ENCODE data around the gene PRR22. TPM values are rescaled to one million over a fixed set of nuclear protein-coding genes. Genes with fewer than 3 reads are reported as not detected.
A peak's percentile ranks its signal among the peaks of the same experiment; 100 is the strongest.

The PRR22 gene
- total RNA-seq, 4 donors from 2014 or later: 0.75 to 3.0 (median 0.81) TPM

- ATAC-seq (ENCODE audit: low FRiP score) (no peak), DNase-seq (ENCODE audit: low spot score) (no peak)
- TF ChIP-seq CTCF (IDR thresholded peaks at IDR 0.05): no peak
Measured at GRCh38 chr19:5805462-5806132, 21.1 kb upstream of the PRR22 start.

GRCh38 chr19:5804516-5805461 lies 20.2 kb upstream of the PRR22 start, which contains the start of gene NRTN:
TSS of gene NRTN (plus strand) at chr19:5805067. CDS start at chr19:5824166, 19,099 bp downstream.
- no peak for DNase-seq (ENCODE audit: low spot score)
- peak; percentile 9 for ATAC-seq (ENCODE audit: low FRiP score)
- TF ChIP-seq CTCF (IDR thresholded peaks at IDR 0.05): no peak

GRCh38 chr19:5803752-5804515 lies 19.4 kb upstream of the PRR22 start:
- DNase-seq (ENCODE audit: low spot score) (peak; percentile 70), ATAC-seq (ENCODE audit: low FRiP score) (peak; percentile 88)

GRCh38 chr19:5803441-5803751 lies 18.9 kb upstream of the PRR22 start:
- ATAC-seq (ENCODE audit: low FRiP score) (no peak), DNase-seq (ENCODE audit: low spot score) (no peak)
- no peak for TF ChIP-seq CTCF (IDR thresholded peaks at IDR 0.05)

More at GRCh38 chr19:5803752-5804515, 19.4 kb upstream of the PRR22 start:
- peak in 2 of 3 donors; percentile 42 to 67 for TF ChIP-seq CTCF (IDR thresholded peaks at IDR 0.05)

- no peak for DNase-seq (ENCODE audit: low spot score)
- no peak for TF ChIP-seq CTCF (IDR thresholded peaks at IDR 0.05)
- ATAC-seq (ENCODE audit: low FRiP score): no peak
Measured at GRCh38 chr19:5801796-5802619, 17.5 kb upstream of the PRR22 start.

Measured in omental fat pad (tissue), 4 donors.